Breast epithelium (tissue), 4 donors: ENCODE results near the gene OR5AU1. TPM values are rescaled to one million over a fixed set of nuclear protein-coding genes. Genes with fewer than 3 reads are reported as not detected.
"Not testable (repeated sequence)": the region's sequence is repeated elsewhere in the genome, so short reads cannot be mapped to it uniquely, and the experiment has no call there.

Experiments
- DNase-seq, 2 donors: peaks; one replicate each; pipeline ENCODE4 v3.0.0-alpha.2; 2019; ENCODE audit warnings: low spot score in 2 of 2
- H3K27ac ChIP-seq, 2 donors: fragments of 200-600 bp; sonication (generic) in 1 of 2; one replicate each; pipeline ENCODE4 v1.5.1; 2016 to 2019; ENCODE audit warnings: mild to moderate bottlenecking in 1 of 2
- H3K27me3 ChIP-seq, 2 donors: fragments of 200-600 bp; sonication (generic) in 1 of 2; one replicate each; pipeline versions ENCODE4 v1.5.1 to v1.6.0; 2017 to 2019; ENCODE audit warnings: control low read depth in 1 of 2, mild to moderate bottlenecking in 1 of 2
- H3K36me3 ChIP-seq: fragments of 200-600 bp; one replicate; pipeline ENCODE4 v1.5.1; 2019
- H3K4me1 ChIP-seq, 2 donors: fragments of 200-600 bp; sonication (generic); one replicate each; pipeline ENCODE4 v1.5.1; 2016 to 2019; ENCODE audit warnings: control low read depth in 1 of 2
- H3K4me3 ChIP-seq, 3 donors: fragments of 200-600 bp; sonication (generic); 1 replicate in 2 of 3; 2 replicates in 1 of 3; pipeline ENCODE4 v1.5.1; 2016 to 2019; ENCODE audit warnings: mild to moderate bottlenecking in 3 of 3, moderate library complexity in 2 of 3
- H3K9me3 ChIP-seq, 2 donors: fragments of 200-600 bp; sonication (generic) in 1 of 2; one replicate each; pipeline ENCODE4 v1.5.1; 2016 to 2019; ENCODE audit warnings: control low read depth in 1 of 2
- CTCF ChIP-seq, 3 donors: fragments of 450-650 bp; IDR thresholded peaks; one replicate each; pipeline ENCODE4 v1.5.1; 2016 to 2017; ENCODE audit warnings: antibody characterized with exemption in 3 of 3, mild to moderate bottlenecking in 3 of 3, moderate library complexity in 3 of 3
- POLR2A ChIP-seq: fragments of 450-650 bp; IDR thresholded peaks from one replicate; pipeline ENCODE4 v1.6.1; 2016; ENCODE audit warnings: antibody characterized with exemption, mild to moderate bottlenecking, moderate library complexity
- POLR2AphosphoS5 ChIP-seq, 3 donors: sonication (generic); formaldehyde crosslinking; IDR thresholded peaks; one replicate each; pipeline ENCODE4 v1.6.1; 2017; ENCODE audit warnings: antibody characterized with exemption in 3 of 3
- intact Hi-C: fragments of 100-400 bp; cut with DNase I; formaldehyde crosslinking; loops from one replicate; pipeline ENCODE4 v1.15.1; 2023; ENCODE audit warnings: low total_unique reads
- total RNA-seq, 3 donors: library from RNA; depleted of rRNA; stranded (reverse); fragments of >200 nt; gene quantifications; one replicate each; pipeline ENCODE4 v1.1.0, GENCODE V29; 2016

Gene OR5AU1
- total RNA-seq, 3 donors from 2014 or later, result not detected

- Histone ChIP-seq H3K4me3 (no peak overlapping the region), H3K9me3 (peaks cover 0 to 6% of the 10 kb centered on the region in 2 donors), H3K27me3 (no peaks in the 10 kb centered on the region), H3K27ac (no peak overlapping the region), H3K4me1 (no peaks in the 10 kb centered on the region), H3K36me3 (no peaks in the 10 kb centered on the region)
- TF ChIP-seq CTCF (IDR thresholded peaks at IDR 0.05) (no peak), POLR2AphosphoS5 (IDR thresholded peaks at IDR 0.05) (no peak), POLR2A (no peak)
- intact Hi-C loops, result no loop called here
- DNase-seq, result no peak
These were observed 13.7 kb upstream of the OR5AU1 start for GRCh38 chr14:21169573-21169972.

- DNase-seq, result no peak
- intact Hi-C loops, result no loop called here
- no peak overlapping the region for H3K4me3 ChIP-seq
- H3K27ac ChIP-seq, result no peak overlapping the region
- H3K27me3 ChIP-seq, result no peaks in the 10 kb centered on the region
- no peak for TF ChIP-seq CTCF (IDR thresholded peaks at IDR 0.05)
- no peak for TF ChIP-seq POLR2AphosphoS5 (IDR thresholded peaks at IDR 0.05)
- no peak for TF ChIP-seq POLR2A
- H3K9me3 ChIP-seq, result peaks cover 0 to 6% of the 10 kb centered on the region in 2 donors
- no peaks in the 10 kb centered on the region for H3K4me1 ChIP-seq
- H3K36me3 ChIP-seq, result no peaks in the 10 kb centered on the region
These were observed 12.2 kb upstream of the OR5AU1 start for GRCh38 chr14:21168055-21168454.

- H3K4me3 ChIP-seq, H3K36me3 ChIP-seq, H3K27me3 ChIP-seq, intact Hi-C loops, DNase-seq, H3K27ac ChIP-seq, H3K9me3 ChIP-seq, H3K4me1 ChIP-seq: not testable (repeated sequence)
These were observed 9.8 kb upstream of the OR5AU1 start for GRCh38 chr14:21165670-21166069.

DNA sequence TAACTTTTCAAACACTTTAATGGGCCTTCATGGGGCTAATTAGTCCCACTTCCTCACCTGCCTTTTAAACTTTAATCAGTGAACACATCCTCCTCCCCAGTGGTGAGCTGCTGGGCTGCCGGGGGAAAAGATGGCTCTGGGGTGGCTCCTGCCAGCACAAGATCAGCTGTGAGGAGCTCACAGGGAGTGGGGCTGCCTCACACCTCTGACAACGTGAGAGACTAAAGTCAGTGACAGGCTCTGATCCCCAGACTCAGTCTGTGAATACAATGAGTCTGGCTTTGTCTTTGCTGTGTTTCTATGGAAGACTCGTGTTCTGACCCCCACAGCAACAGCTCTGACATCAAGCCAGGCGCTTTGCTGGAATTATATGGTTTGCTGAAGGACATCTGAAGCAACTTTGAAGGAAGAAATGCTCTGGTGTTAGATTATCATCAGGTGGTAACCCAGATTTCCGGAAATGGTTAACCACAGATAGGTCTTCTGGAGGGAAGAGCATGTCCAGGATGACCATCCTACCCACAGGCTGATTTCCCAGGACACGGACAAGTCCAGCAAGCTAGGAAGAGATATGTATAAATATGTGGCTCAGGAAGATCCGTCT, 9.2 kb upstream of the OR5AU1 start:
- intact Hi-C loops, H3K4me3 ChIP-seq, H3K27me3 ChIP-seq, DNase-seq, H3K4me1 ChIP-seq, H3K27ac ChIP-seq, H3K9me3 ChIP-seq, H3K36me3 ChIP-seq: not testable (repeated sequence)

DNA sequence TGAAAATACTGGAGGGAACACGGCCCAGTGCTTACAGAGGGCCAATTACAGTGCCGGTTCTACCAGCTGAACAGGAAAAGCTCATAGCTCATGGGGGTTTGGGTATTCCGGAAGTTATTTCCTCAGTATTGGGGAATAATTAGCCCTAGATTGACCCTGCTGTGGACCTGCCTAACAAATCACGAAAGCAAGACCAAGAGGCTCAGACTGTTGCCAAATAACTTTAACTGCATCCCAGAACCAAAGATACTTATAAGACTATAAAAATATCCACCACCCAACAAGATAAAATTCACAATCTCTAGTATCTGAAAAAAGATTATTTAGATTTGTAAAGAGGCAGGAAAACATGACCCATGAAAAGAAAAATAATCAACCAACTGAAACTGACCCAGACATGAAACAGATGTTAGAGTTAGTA, 8.0 kb upstream of the OR5AU1 start:
- Histone ChIP-seq H3K27me3 (no peaks in the 10 kb centered on the region), H3K4me3 (no peak overlapping the region), H3K27ac (no peak overlapping the region), H3K4me1 (no peaks in the 10 kb centered on the region), H3K36me3 (no peaks in the 10 kb centered on the region), H3K9me3 (no peaks in the 10 kb centered on the region)
- no peak for DNase-seq
- intact Hi-C loops, result no loop called here
- TF ChIP-seq POLR2A, result no peak
- no peak for TF ChIP-seq CTCF (IDR thresholded peaks at IDR 0.05)
- TF ChIP-seq POLR2AphosphoS5 (IDR thresholded peaks at IDR 0.05), result no peak

DNA sequence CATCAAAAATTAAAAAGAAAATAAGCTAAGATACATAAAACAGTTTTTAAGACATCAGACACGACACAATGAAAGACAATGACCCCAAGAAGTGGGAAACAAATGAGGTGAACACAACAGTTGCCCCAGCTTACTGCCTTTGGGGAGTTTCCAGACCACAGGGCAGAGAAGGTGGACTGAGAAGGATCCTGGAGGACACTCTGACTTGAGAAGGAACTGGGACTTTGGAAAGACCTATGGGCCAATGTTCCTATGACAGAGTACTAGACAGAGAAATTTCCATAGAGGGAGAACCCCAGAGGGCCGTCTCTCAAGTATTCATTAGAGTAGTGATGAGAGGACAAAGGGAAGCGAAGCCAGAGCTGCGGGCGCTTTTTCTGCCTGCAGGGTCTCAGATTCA, 6.2 kb upstream of the OR5AU1 start:
- intact Hi-C loops, result no loop called here
- no peak for DNase-seq
- no peak for TF ChIP-seq CTCF (IDR thresholded peaks at IDR 0.05)
- TF ChIP-seq POLR2A, result no peak
- TF ChIP-seq POLR2AphosphoS5 (IDR thresholded peaks at IDR 0.05), result no peak

More for the DNA sequence above, 6.2 kb upstream of the OR5AU1 start:
- Histone ChIP-seq H3K9me3 (no peaks in the 10 kb centered on the region), H3K27me3 (no peaks in the 10 kb centered on the region), H3K36me3 (no peaks in the 10 kb centered on the region), H3K4me3 (no peak overlapping the region), H3K27ac (no peak overlapping the region), H3K4me1 (no peaks in the 10 kb centered on the region)
